T-helper 17 cell (primary cell): ENCODE data around the gene ARMC9. TPM values are rescaled to one million over a fixed set of nuclear protein-coding genes. Genes with fewer than 3 reads are reported as not detected.

Experiments
- ATAC-seq: fragments of 150-1000 bp; cut with Tn5 transposase; 2 replicates; pipeline ENCODE4 v1.10.0; 2021; ENCODE audit warnings: mild to moderate bottlenecking, moderate library complexity
- DNase-seq, 3 donors: peaks; one replicate each; pipeline versions ENCODE4 v3.0.0 to v3.0.0-alpha.2; 2020 to 2021
- H3K9me3 ChIP-seq: one replicate; pipeline ENCODE4 v1.7.0; 2013; ENCODE audit warnings: low read length, mild to moderate bottlenecking; ENCODE audit not compliant: control insufficient read depth, poor library complexity, severe bottlenecking
- H3K27ac Mint-ChIP-seq: one replicate; pipeline ENCODE4 v1.8.0; 2022; ENCODE audit warnings: mild to moderate bottlenecking, moderate library complexity, mixed read lengths
- H3K27me3 Mint-ChIP-seq: one replicate; pipeline ENCODE4 v1.8.0; 2022; ENCODE audit warnings: mixed read lengths
- H3K36me3 Mint-ChIP-seq: one replicate; pipeline ENCODE4 v1.8.0; 2022; ENCODE audit warnings: low read depth, mixed read lengths
- H3K4me1 Mint-ChIP-seq: one replicate; pipeline ENCODE4 v1.8.0; 2022; ENCODE audit warnings: mild to moderate bottlenecking, mixed read lengths
- H3K4me3 Mint-ChIP-seq: one replicate; pipeline ENCODE4 v1.8.0; 2022; ENCODE audit warnings: mild to moderate bottlenecking, moderate library complexity, mixed read lengths
- total RNA-seq, 4 donors: library from RNA in 2 of 4; stranded (reverse) in 2 of 4; gene quantifications; one replicate each; pipeline ENCODE4 v1.2.3 and lab custom pipeline; 2022 to 2026

Gene ARMC9
- total RNA-seq, 2 donors from 2014 or later, result 0.37 to 0.73 TPM

DNA sequence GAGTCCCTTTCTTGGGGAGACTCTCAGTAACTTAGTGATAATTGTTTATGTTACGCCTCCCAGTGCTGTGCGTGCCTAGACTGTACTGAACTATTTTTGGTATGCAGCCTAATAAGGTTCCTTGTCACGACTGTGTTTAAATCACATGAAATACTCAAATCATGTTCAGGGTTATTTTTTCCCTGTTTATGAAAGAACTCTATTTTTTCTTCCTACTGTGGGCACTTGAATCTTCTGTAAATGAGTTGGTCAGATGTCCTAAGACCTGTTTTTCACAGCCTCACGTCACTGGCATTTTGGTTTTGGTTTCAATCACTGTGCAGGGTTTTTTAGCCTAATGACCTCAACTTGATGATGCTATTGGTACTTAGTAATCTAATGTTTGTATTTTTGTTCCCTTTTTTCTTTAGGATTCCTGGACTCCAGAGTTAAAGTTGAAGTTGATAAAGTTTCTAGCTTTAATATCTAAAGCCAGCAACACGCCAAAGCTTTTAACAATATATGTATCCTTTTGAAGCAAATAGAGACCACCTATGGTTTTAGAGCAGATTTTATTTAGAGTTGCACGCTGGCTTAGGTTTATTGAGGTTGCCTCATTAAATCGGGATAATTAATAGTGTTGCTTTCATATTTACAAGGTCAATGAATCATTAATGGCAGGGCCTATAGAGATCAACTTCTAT lies 24.0 kb downstream of the ARMC9 start:
- Mint-ChIP-seq H3K27ac (no peak overlapping the region), H3K4me3 (no peak overlapping the region), H3K27me3 (peaks cover 9% of the 10 kb centered on the region), H3K36me3 (no peaks in the 10 kb centered on the region), H3K4me1 (peaks cover 3% of the 10 kb centered on the region)
- no peak for DNase-seq
- H3K9me3 ChIP-seq, result no peaks in the 10 kb centered on the region
- no peak for ATAC-seq

DNA sequence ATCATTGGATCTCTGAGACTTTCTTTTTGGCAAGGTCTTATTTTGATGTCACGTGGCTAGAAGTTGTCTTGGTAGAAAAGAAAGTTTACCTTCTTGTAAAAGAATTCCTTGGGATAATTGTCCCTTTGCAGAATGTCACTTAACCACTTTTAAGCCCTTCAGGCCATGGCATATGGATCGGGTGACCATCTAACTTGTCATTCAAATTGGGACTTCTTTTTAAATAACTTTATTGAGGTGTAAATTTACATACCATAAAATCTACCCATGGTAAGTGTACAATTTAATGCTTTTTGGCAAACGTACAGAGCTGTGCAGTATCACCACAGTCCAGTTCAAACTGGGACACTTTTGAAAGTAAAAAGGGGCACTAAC lies 24.6 kb downstream of the ARMC9 start:
- no peak overlapping the region for H3K4me3 Mint-ChIP-seq
- no peak for ATAC-seq
- H3K27ac Mint-ChIP-seq, result no peak overlapping the region

DNA sequence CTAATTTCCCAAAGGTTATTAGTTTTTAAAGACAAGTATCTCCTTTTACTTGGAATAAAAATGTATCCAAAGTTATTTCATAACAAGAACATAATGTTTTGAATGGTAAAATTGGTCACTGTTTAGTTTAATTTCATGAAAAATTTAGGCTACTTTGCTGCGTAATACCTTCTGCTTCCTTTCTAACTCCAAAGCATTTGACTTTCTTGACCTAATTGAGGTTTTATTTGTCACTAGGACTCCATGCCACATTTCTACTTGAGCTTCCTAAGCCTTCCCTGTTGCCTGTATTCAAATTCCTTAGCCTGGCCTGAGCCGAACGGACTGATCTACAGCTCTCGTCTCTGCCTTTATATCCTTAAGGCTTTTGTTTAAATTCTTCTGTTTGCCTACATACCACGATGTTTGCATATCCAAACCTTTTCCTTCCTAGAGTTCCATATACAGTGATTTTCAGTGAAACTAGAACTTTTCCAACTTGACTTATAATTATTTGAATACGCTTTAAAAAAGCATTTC lies 25.1 kb downstream of the ARMC9 start:
- H3K4me3 Mint-ChIP-seq, result peak overlapping the region; percentile 31
- no peaks in the 10 kb centered on the region for H3K9me3 ChIP-seq
- H3K27ac Mint-ChIP-seq, result no peak overlapping the region
- DNase-seq, result no peak
- H3K27me3 Mint-ChIP-seq, result peaks cover 9% of the 10 kb centered on the region
- H3K4me1 Mint-ChIP-seq, result peaks cover 5% of the 10 kb centered on the region
- ATAC-seq, result no peak
- H3K36me3 Mint-ChIP-seq, result no peaks in the 10 kb centered on the region

More for the DNA sequence above, 24.6 kb downstream of the ARMC9 start:
- Mint-ChIP-seq H3K27me3 (peaks cover 9% of the 10 kb centered on the region), H3K36me3 (no peaks in the 10 kb centered on the region), H3K4me1 (peaks cover 3% of the 10 kb centered on the region)
- H3K9me3 ChIP-seq, result no peaks in the 10 kb centered on the region
- DNase-seq, result no peak

DNA sequence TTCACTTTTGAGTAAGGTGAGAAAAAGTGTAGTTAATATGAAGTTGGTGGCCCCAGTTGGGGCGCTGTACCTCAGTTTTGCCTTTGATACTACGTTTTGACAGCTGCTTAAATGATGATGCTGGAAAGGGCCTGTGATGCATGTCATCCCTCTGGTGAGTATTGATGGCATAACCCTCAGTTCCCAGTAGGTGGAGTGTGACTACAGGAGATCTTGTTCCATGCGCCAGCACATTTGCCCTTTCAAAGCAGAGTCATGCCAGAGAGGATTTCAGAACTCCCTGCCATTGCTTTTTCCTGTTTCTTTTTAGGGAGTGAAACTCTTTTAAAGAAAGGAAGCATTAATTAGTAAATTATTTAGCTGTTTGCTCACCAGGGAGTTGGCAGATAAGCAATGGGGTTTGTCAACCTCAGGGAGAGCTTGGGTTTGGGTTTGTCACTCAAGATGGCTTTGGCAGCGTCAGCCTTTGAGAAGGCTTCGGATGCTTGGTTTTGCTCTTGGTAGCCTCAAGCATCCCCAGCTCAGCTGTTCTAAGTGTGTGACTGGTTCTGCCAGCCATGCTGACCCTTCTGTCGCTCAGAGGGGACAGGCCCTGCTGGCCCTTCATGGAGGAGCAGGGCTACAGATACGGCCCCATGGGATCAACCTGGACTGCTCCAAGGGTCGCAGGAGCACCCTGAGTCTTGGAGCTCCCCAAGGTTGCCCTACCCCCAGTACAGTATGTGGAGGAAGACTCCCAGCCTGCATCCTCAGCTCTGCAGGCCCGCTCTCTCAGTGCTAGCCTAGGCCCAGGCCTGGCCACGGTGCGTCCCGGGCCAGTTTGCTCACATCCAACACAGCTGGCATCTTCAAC lies 29.1 kb downstream of the ARMC9 start:
- Mint-ChIP-seq H3K27ac (no peak overlapping the region), H3K27me3 (no peaks in the 10 kb centered on the region), H3K4me3 (no peak overlapping the region), H3K4me1 (peaks cover 2% of the 10 kb centered on the region), H3K36me3 (no peaks in the 10 kb centered on the region)
- ATAC-seq (peak; percentile 95), DNase-seq (no peak)
- H3K9me3 ChIP-seq, result no peaks in the 10 kb centered on the region

DNA sequence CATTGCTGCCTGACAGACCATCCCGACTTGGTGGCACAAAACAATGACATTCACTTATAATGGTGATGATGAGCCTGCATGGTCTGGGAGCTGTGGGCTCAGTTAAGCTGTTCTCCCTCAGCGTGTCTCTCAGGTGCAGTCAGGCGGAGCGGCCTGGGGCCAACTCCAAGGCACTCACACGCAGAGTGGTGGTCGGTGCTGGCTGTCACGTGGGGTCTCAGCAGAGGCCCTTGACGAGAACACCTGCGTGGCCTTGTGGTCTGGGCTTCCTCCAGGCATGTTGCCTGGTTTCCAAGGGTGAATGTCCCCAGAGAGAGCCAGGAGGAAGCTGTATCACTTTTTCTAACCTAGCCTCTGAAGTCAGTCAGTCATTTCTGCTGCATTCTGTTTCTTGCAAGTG lies 29.8 kb downstream of the ARMC9 start:
- H3K9me3 ChIP-seq, result no peaks in the 10 kb centered on the region
- Mint-ChIP-seq H3K27me3 (no peaks in the 10 kb centered on the region), H3K36me3 (no peaks in the 10 kb centered on the region), H3K27ac (no peak overlapping the region), H3K4me3 (no peak overlapping the region), H3K4me1 (peaks cover 2% of the 10 kb centered on the region)
- ATAC-seq (no peak), DNase-seq (no peak)

DNA sequence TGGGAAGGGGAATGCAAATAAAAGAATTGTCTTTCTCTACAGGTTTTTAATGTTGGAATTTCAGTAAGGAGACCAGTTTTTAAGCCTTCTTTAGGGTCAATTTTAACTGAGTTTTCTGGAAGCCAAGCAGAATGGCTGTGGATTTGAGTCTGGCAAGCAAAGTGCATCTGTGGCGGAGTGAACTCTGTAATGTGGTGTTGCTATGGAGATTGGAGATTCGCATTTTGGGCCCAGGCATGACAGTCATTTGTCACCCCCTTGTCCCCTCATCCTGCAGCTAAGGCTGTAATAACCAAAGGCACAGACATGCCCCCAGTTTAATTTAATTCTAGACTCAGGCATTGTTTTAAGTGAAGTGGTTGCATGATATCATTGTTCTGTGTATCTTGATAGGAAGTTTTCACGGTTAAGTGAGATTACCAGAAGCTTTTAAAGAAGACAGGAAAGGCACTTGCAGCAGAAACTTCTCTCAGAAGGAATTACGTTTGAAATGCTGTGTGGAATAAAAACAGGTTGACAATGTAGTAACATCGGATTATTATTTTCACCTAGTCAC lies 30.6 kb downstream of the ARMC9 start:
- no peak overlapping the region for H3K4me3 Mint-ChIP-seq
- DNase-seq, result no peak
- H3K36me3 Mint-ChIP-seq, result no peaks in the 10 kb centered on the region
- peak overlapping the region; percentile 29 for H3K27ac Mint-ChIP-seq
- no peaks in the 10 kb centered on the region for H3K27me3 Mint-ChIP-seq
- H3K9me3 ChIP-seq, result no peaks in the 10 kb centered on the region
- H3K4me1 Mint-ChIP-seq, result peaks cover 2% of the 10 kb centered on the region
- no peak for ATAC-seq

DNA sequence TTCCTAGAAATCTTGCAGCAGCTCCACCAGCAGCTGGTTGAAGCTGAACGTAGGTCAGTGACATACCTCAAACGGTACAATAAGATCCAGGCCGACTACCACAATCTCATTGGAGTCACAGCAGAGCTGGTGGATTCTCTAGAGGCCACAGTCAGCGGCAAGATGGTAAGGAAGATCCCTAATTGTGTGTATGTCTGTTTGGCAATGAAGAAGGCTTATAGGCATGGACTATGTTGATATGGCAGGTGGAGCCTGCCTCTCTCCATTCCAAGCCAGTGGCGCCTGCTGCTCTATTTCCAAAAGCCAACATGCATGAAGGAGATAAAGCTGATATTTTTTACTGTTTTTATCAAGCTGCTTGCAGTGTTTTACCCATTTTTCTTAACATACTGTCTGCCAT lies 36.8 kb downstream of the ARMC9 start:
- ATAC-seq, result no peak
- no peak overlapping the region for H3K4me3 Mint-ChIP-seq
- H3K27me3 Mint-ChIP-seq, result peaks cover 4% of the 10 kb centered on the region
- DNase-seq, result no peak
- peaks cover 2% of the 10 kb centered on the region for H3K36me3 Mint-ChIP-seq
- no peaks in the 10 kb centered on the region for H3K9me3 ChIP-seq
- H3K4me1 Mint-ChIP-seq, result no peaks in the 10 kb centered on the region
- no peak overlapping the region for H3K27ac Mint-ChIP-seq

DNA sequence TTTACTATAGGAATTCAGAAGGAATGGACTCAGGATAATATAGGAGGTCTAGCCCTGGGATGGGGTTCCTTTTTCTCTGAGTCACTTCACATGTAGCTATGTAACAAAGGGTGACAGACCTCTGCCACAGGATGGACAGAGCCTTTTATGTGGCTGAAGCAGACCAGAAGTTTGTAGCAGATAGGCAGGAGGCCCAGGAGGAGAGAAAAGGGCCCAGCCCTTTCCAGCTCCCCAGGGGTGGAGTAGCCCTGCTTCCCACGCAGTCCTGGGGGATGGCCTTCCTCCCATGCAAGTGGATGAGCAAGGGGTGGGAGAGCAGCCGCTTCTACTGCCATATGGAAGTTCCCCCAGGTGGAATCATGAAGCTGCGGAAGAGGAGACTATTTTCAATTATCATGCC lies 40.3 kb downstream of the ARMC9 start:
- Mint-ChIP-seq H3K36me3 (peaks cover 2% of the 10 kb centered on the region), H3K4me1 (no peaks in the 10 kb centered on the region), H3K4me3 (no peak overlapping the region), H3K27me3 (peaks cover 4% of the 10 kb centered on the region), H3K27ac (no peak overlapping the region)
- no peak for ATAC-seq
- DNase-seq, result no peak
- no peaks in the 10 kb centered on the region for H3K9me3 ChIP-seq

DNA sequence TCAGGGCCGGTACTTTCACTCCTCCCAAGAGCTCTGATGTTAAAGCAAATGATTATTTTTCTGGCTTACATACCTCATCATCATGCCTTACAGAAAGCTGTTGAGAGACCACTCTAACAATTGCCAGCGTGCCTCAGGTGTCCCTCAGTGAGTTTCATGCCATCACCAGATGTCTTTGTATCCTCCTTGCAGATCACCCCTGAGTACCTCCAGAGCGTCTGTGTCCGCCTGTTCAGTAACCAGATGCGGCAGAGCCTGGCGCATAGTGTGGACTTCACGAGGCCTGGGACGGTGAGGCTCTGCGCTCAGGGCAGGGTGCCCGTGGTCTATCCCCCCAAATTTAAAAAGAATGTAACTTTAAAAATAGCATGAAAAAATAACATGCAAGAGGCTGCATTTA lies 41.3 kb downstream of the ARMC9 start:
- peaks cover 2% of the 10 kb centered on the region for H3K36me3 Mint-ChIP-seq
- no peak overlapping the region for H3K27ac Mint-ChIP-seq
- no peaks in the 10 kb centered on the region for H3K4me1 Mint-ChIP-seq
- DNase-seq (no peak), ATAC-seq (no peak)
- H3K4me3 Mint-ChIP-seq, result no peak overlapping the region
- no peaks in the 10 kb centered on the region for H3K9me3 ChIP-seq
- peaks cover 4% of the 10 kb centered on the region for H3K27me3 Mint-ChIP-seq

DNA sequence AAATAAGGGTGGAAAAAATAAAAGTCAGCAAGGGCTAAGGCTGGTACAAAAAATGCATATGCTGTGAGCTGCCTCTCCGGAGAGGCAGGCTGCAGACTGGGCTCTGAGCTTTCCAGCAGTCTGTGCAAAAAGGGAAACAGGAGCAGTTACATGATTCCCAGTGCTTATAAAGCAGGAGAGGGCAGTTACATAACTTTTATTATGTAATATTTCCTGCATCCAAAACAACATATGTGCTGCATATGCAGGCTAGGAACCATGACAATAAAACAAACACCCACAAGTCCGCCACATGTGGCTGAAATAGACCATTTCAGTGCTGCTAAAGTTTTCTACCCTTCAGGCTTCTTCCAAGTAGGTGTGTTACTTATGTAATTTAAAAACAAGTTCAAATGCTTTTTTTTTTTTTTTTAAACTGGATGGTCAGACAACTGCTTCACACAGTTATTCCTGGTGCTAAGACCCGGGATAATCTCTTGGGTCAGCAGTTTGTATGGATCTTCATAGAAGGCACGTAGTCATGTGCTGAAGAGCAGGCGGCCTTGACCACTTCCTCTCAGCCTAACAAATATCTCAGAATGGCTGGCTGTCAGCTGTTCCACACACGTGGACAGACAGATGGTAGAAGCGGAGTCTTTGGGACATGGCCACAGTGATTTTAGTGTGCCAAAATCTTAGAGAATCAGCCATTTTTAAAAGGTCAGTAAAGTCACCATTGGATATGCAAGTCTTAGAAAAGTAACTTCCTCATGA lies 43.5 kb downstream of the ARMC9 start:
- Mint-ChIP-seq H3K27me3 (peaks cover 4% of the 10 kb centered on the region), H3K27ac (no peak overlapping the region), H3K4me1 (no peaks in the 10 kb centered on the region), H3K36me3 (peaks cover 2% of the 10 kb centered on the region), H3K4me3 (no peak overlapping the region)
- no peaks in the 10 kb centered on the region for H3K9me3 ChIP-seq
- no peak for DNase-seq
- no peak for ATAC-seq

DNA sequence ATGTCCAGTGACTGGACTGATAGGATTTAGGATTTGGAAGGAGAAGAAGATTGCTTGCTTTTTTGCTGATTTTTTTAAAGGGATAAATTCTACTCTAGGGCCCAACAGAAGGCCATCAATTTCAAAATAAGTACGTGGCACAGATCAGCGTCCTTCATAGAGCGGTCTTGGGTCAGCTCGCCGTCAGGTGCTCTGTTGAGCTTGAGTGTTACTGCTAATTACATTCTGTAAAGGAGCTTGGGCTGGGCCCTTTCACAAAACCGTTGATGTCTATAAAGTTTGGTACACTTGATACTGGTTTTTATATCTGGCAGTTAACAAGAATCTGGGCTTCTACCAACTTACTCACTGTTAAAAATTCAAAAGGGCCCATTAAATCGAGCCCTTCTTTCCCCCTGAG lies 45.4 kb downstream of the ARMC9 start:
- no peak overlapping the region for H3K27ac Mint-ChIP-seq
- no peaks in the 10 kb centered on the region for H3K36me3 Mint-ChIP-seq
- H3K27me3 Mint-ChIP-seq, result no peaks in the 10 kb centered on the region
- no peak for ATAC-seq
- no peak overlapping the region for H3K4me3 Mint-ChIP-seq
- DNase-seq, result no peak
- no peaks in the 10 kb centered on the region for H3K9me3 ChIP-seq
- no peaks in the 10 kb centered on the region for H3K4me1 Mint-ChIP-seq

DNA sequence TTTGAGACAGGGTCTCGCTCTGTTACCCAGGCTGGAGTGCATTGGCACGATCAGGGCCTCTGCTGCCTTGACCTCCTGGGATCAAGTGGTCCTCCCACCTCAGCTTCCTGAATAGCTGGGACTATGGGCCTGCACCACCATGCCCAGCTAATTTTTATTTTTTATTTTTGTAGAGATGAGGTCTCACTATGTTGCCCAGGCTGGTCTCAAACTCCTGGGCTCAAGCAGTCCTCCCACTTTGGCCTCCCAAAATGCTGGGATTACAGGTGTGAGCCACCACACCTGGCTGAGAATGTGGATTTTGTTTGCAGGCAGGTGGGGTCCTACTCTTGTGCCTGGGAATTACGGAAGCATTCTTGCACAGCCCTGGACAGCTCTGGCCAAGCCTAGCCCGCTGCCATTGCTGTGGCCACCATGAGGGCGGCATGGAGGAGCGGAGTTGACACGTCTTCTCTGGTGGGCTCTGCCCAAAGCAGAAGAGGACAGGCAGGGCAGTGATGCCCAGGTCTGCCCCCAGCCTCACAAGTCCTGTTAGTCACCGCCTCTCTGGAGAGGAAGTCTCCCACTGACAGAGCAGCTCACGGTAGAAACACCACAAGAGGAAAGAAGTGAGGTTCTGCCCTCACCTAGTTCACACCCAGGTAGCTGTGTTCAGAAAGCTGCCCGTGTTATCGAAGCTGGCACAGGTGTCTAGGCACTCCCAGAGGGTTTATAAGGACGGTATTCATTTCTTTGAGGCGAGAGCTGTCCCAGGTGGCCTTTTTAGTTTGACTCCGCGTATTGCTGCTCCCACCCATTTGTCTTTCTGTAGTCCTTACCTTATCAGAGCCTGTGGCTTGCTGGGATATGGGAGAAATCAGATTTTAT lies 46.2 kb downstream of the ARMC9 start:
- no peak for ATAC-seq
- no peak overlapping the region for H3K27ac Mint-ChIP-seq
- H3K4me3 Mint-ChIP-seq, result no peak overlapping the region
- H3K36me3 Mint-ChIP-seq, result no peaks in the 10 kb centered on the region
- DNase-seq, result no peak
- no peaks in the 10 kb centered on the region for H3K9me3 ChIP-seq
- H3K4me1 Mint-ChIP-seq, result no peaks in the 10 kb centered on the region
- no peaks in the 10 kb centered on the region for H3K27me3 Mint-ChIP-seq
